Mucosa of stomach (tissue), 1 donor: ENCODE measurements around the gene STH.

Experiments used
- H3K27me3 ChIP-seq: one replicate; pipeline ENCODE4 v1.7.0; 2013; ENCODE audit warnings: mild to moderate bottlenecking, low read length; ENCODE audit not compliant: control insufficient read depth, insufficient read depth
- H3K36me3 ChIP-seq: one replicate; pipeline ENCODE4 v1.7.0; 2013; ENCODE audit warnings: low read length; ENCODE audit not compliant: control insufficient read depth, insufficient read depth
- H3K4me1 ChIP-seq: one replicate; pipeline ENCODE4 v1.7.0; 2013; ENCODE audit warnings: mild to moderate bottlenecking, low read length; ENCODE audit not compliant: control insufficient read depth, insufficient read depth
- H3K4me3 ChIP-seq: one replicate; pipeline ENCODE4 v1.7.0; 2013; ENCODE audit warnings: low read length
- H3K9ac ChIP-seq: one replicate; pipeline ENCODE4 v1.7.0; 2013; ENCODE audit warnings: mild to moderate bottlenecking, low read length, moderate library complexity
- H3K9me3 ChIP-seq: one replicate; pipeline ENCODE4 v1.7.0; 2013; ENCODE audit warnings: mild to moderate bottlenecking, low read length, moderate library complexity; ENCODE audit not compliant: control insufficient read depth
- donor health status: Pancreatic carcinoma.

Gene STH

GRCh38 chr17:46026166-46027047 lies 27.4 kb downstream of the STH start:
- no peaks in the 10 kb centered on the region for H3K36me3 ChIP-seq
- H3K4me3 ChIP-seq: no peak overlapping the region
- no peaks in the 10 kb centered on the region for H3K27me3 ChIP-seq
- no peaks in the 10 kb centered on the region for H3K4me1 ChIP-seq
- no peaks in the 10 kb centered on the region for H3K9me3 ChIP-seq
- H3K9ac ChIP-seq: no peak overlapping the region

- H3K36me3 ChIP-seq: peaks cover 4% of the 10 kb centered on the region
- no peak overlapping the region for H3K4me3 ChIP-seq
- H3K27me3 ChIP-seq: no peaks in the 10 kb centered on the region
- no peak overlapping the region for H3K9ac ChIP-seq
- no peaks in the 10 kb centered on the region for H3K4me1 ChIP-seq
- no peaks in the 10 kb centered on the region for H3K9me3 ChIP-seq
These were observed 28.3 kb downstream of the STH start for GRCh38 chr17:46027048-46027975.

GRCh38 chr17:46027976-46028325 lies 28.9 kb downstream of the STH start:
- H3K36me3 ChIP-seq: peaks cover 8% of the 10 kb centered on the region
- H3K9ac ChIP-seq: no peak overlapping the region
- H3K4me1 ChIP-seq: no peaks in the 10 kb centered on the region
- H3K27me3 ChIP-seq: no peaks in the 10 kb centered on the region
- H3K4me3 ChIP-seq: no peak overlapping the region
- H3K9me3 ChIP-seq: no peaks in the 10 kb centered on the region

- H3K9me3 ChIP-seq: no peaks in the 10 kb centered on the region
- no peaks in the 10 kb centered on the region for H3K4me1 ChIP-seq
- H3K4me3 ChIP-seq: no peak overlapping the region
- H3K9ac ChIP-seq: no peak overlapping the region
- H3K36me3 ChIP-seq: peaks cover 12% of the 10 kb centered on the region
- no peaks in the 10 kb centered on the region for H3K27me3 ChIP-seq
These were observed 29.3 kb downstream of the STH start for GRCh38 chr17:46028374-46028773.

GRCh38 chr17:46028981-46029565 lies 30.0 kb downstream of the STH start:
- Histone ChIP-seq H3K27me3 (no peaks in the 10 kb centered on the region), H3K9me3 (no peaks in the 10 kb centered on the region), H3K9ac (no peak overlapping the region), H3K4me1 (no peaks in the 10 kb centered on the region), H3K36me3 (peaks cover 19% of the 10 kb centered on the region), H3K4me3 (no peak overlapping the region)

- H3K9ac ChIP-seq: no peak overlapping the region
- no peak overlapping the region for H3K4me3 ChIP-seq
- no peaks in the 10 kb centered on the region for H3K4me1 ChIP-seq
- H3K36me3 ChIP-seq: peaks cover 24% of the 10 kb centered on the region
- H3K27me3 ChIP-seq: no peaks in the 10 kb centered on the region
- no peaks in the 10 kb centered on the region for H3K9me3 ChIP-seq
These were observed 30.6 kb downstream of the STH start for GRCh38 chr17:46029627-46030026.

GRCh38 chr17:46030752-46031151 lies 31.7 kb downstream of the STH start:
- Histone ChIP-seq H3K9ac (no peak overlapping the region), H3K4me3 (no peak overlapping the region), H3K36me3 (peaks cover 24% of the 10 kb centered on the region), H3K27me3 (no peaks in the 10 kb centered on the region), H3K4me1 (no peaks in the 10 kb centered on the region), H3K9me3 (no peaks in the 10 kb centered on the region)

- Histone ChIP-seq H3K9ac (no peak overlapping the region), H3K4me1 (no peaks in the 10 kb centered on the region), H3K36me3 (peaks cover 24% of the 10 kb centered on the region), H3K27me3 (no peaks in the 10 kb centered on the region), H3K9me3 (no peaks in the 10 kb centered on the region), H3K4me3 (no peak overlapping the region)
These were observed 32.4 kb downstream of the STH start for GRCh38 chr17:46031440-46031839.

GRCh38 chr17:46031920-46032319 lies 32.9 kb downstream of the STH start:
- peaks cover 24% of the 10 kb centered on the region for H3K36me3 ChIP-seq
- no peaks in the 10 kb centered on the region for H3K27me3 ChIP-seq
- no peak overlapping the region for H3K9ac ChIP-seq
- no peaks in the 10 kb centered on the region for H3K9me3 ChIP-seq
- H3K4me1 ChIP-seq: no peaks in the 10 kb centered on the region
- H3K4me3 ChIP-seq: no peak overlapping the region

GRCh38 chr17:46032909-46033308 lies 33.9 kb downstream of the STH start:
- H3K9me3 ChIP-seq: no peaks in the 10 kb centered on the region
- H3K4me1 ChIP-seq: no peaks in the 10 kb centered on the region
- no peak overlapping the region for H3K4me3 ChIP-seq
- H3K9ac ChIP-seq: no peak overlapping the region
- peaks cover 26% of the 10 kb centered on the region for H3K36me3 ChIP-seq
- no peaks in the 10 kb centered on the region for H3K27me3 ChIP-seq

GRCh38 chr17:46033392-46033791 lies 34.3 kb downstream of the STH start:
- no peaks in the 10 kb centered on the region for H3K9me3 ChIP-seq
- H3K4me1 ChIP-seq: no peaks in the 10 kb centered on the region
- no peaks in the 10 kb centered on the region for H3K27me3 ChIP-seq
- no peak overlapping the region for H3K9ac ChIP-seq
- H3K4me3 ChIP-seq: no peak overlapping the region
- H3K36me3 ChIP-seq: peaks cover 31% of the 10 kb centered on the region
